Left lung (tissue), 10 donors: ENCODE data around the gene POLR3B. TPM values are rescaled to one million over a fixed set of nuclear protein-coding genes. Genes with fewer than 3 reads are reported as not detected.

Source experiments
- ATAC-seq: fragments of 200-7000 bp; cut with Tn5 transposase; one replicate; pipeline ENCODE4 v1.9.1; 2020; ENCODE audit warnings: moderate library complexity
- DNase-seq, 4 donors: peaks; one replicate each; pipeline ENCODE4 v3.0.0-alpha.2; 2013 to 2020
- H3K27ac ChIP-seq, 2 donors: fragments of 200-600 bp; sonication (generic) in 1 of 2; one replicate each; pipeline versions ENCODE4 v1.5.0 to v1.8.0; 2020 to 2021
- H3K27me3 ChIP-seq, 2 donors: fragments of 200-600 bp; sonication (generic) in 1 of 2; one replicate each; pipeline versions ENCODE4 v1.5.0 to v1.8.0; 2020 to 2021
- H3K36me3 ChIP-seq, 2 donors: fragments of 200-600 bp; sonication (generic) in 1 of 2; one replicate each; pipeline versions ENCODE4 v1.5.0 to v1.8.0; 2020 to 2021
- H3K4me1 ChIP-seq, 2 donors: fragments of 200-600 bp; one replicate each; pipeline ENCODE4 v1.8.0; 2021
- H3K4me3 ChIP-seq, 2 donors: fragments of 200-600 bp; sonication (generic) in 1 of 2; one replicate each; pipeline versions ENCODE4 v1.5.0 to v1.8.0; 2020 to 2021; ENCODE audit warnings: mild to moderate bottlenecking in 1 of 2
- H3K9me3 ChIP-seq, 2 donors: fragments of 200-600 bp; sonication (generic) in 1 of 2; one replicate each; pipeline versions ENCODE4 v1.5.0 to v1.8.0; 2020 to 2021
- CTCF ChIP-seq, 2 donors: fragments of 200-600 bp; sonication (generic) in 1 of 2; IDR thresholded peaks; one replicate each; pipeline versions ENCODE4 v1.5.0 to v1.8.0; 2021; ENCODE audit warnings: antibody characterized with exemption in 2 of 2
- intact Hi-C, 2 donors: fragments of 100-400 bp; cut with DNase I; formaldehyde crosslinking; loops; one replicate each; pipeline versions ENCODE4 v1.11.2 to v1.14.2; 2022
- polyA plus RNA-seq, 6 donors: library from polyadenylated mRNA; unstranded; fragments of 120-200 nt; gene quantifications; one replicate each; pipeline ENCODE4 v1.2.1, GENCODE V29; 2013; ENCODE audit not compliant: insufficient read length in 6 of 6
- total RNA-seq, 2 donors: library from RNA; stranded (reverse); fragmentation: NEBNext Ultra II Directional; extraction: Animal tissue kit (Norgen Biotek cat#: 25700); gene quantifications; one replicate each; pipeline ENCODE4 v1.2.1, GENCODE V29; 2021
- donor health status: DM: no; HTN: yes; CAD: no.
- donor health status: DM: no; HTN: no; CAD: no.

The POLR3B gene
- total and polyA plus RNA-seq, 8 donors, result 10.9 to 14.6 (median 13.3) TPM

GRCh38 chr12:106360400-106360994 lies 2.9 kb downstream of the POLR3B start:
- TF ChIP-seq CTCF (IDR thresholded peaks at IDR 0.05), result no peak
- DNase-seq, result no peak
- Histone ChIP-seq H3K36me3 (peaks cover 0 to 14% of the 10 kb centered on the region in 2 donors), H3K4me3 (no peak overlapping the region), H3K27ac (peak overlapping the region in 1 of 2 donors; percentile 97), H3K9me3 (no peaks in the 10 kb centered on the region), H3K27me3 (no peaks in the 10 kb centered on the region), H3K4me1 (peaks cover 15 to 40% of the 10 kb centered on the region in 2 donors)
- intact Hi-C loops, result no loop called here
- no peak for ATAC-seq

GRCh38 chr12:106362971-106363370 lies 5.4 kb downstream of the POLR3B start:
- TF ChIP-seq CTCF (IDR thresholded peaks at IDR 0.05), result no peak
- no peaks in the 10 kb centered on the region for H3K27me3 ChIP-seq
- H3K27ac ChIP-seq, result no peak overlapping the region
- H3K36me3 ChIP-seq, result peaks cover 0 to 30% of the 10 kb centered on the region in 2 donors
- intact Hi-C loops, result no loop called here
- ATAC-seq, result no peak
- no peak for DNase-seq
- no peaks in the 10 kb centered on the region for H3K9me3 ChIP-seq
- H3K4me3 ChIP-seq, result no peak overlapping the region
- H3K4me1 ChIP-seq, result peaks cover 12 to 31% of the 10 kb centered on the region in 2 donors

- intact Hi-C loops, result no loop called here
- ATAC-seq, result no peak
- Histone ChIP-seq H3K36me3 (peaks cover 0 to 30% of the 10 kb centered on the region in 2 donors), H3K4me3 (no peak overlapping the region), H3K9me3 (no peaks in the 10 kb centered on the region), H3K27me3 (no peaks in the 10 kb centered on the region), H3K27ac (no peak overlapping the region), H3K4me1 (peaks cover 4 to 18% of the 10 kb centered on the region in 2 donors)
- no peak for TF ChIP-seq CTCF (IDR thresholded peaks at IDR 0.05)
- no peak for DNase-seq
These were observed 6.7 kb downstream of the POLR3B start for GRCh38 chr12:106364261-106364660.

- Histone ChIP-seq H3K4me1 (peaks cover 0 to 3% of the 10 kb centered on the region in 2 donors), H3K4me3 (no peak overlapping the region), H3K9me3 (no peaks in the 10 kb centered on the region), H3K36me3 (peaks cover 0 to 56% of the 10 kb centered on the region in 2 donors), H3K27me3 (no peaks in the 10 kb centered on the region), H3K27ac (peak overlapping the region; percentile 1 to 53)
- intact Hi-C loops, result no loop called here
- no peak for DNase-seq
- ATAC-seq, result peak; percentile 93
- TF ChIP-seq CTCF (IDR thresholded peaks at IDR 0.05), result no peak
These were observed 12.2 kb downstream of the POLR3B start for GRCh38 chr12:106369624-106370346.

GRCh38 chr12:106378788-106379187 lies 21.2 kb downstream of the POLR3B start:
- Histone ChIP-seq H3K9me3 (no peaks in the 10 kb centered on the region), H3K4me1 (no peaks in the 10 kb centered on the region), H3K4me3 (no peak overlapping the region), H3K27me3 (no peaks in the 10 kb centered on the region), H3K27ac (no peak overlapping the region), H3K36me3 (peaks cover 0 to 82% of the 10 kb centered on the region in 2 donors)
- intact Hi-C loops, result no loop called here
- DNase-seq, result no peak
- no peak for ATAC-seq
- TF ChIP-seq CTCF (IDR thresholded peaks at IDR 0.05), result no peak
